GM23248 (cell line): ENCODE measurements around the gene EIF1. TPM values are rescaled to one million over a fixed set of nuclear protein-coding genes. Genes with fewer than 3 reads are reported as not detected.

ENCODE experiments used
- DNase-seq: peaks from one replicate; pipeline ENCODE4 v3.0.0-alpha.2; 2015
- H2AFZ ChIP-seq: fragments of 200-600 bp; sonication (generic); 2 replicates; pipeline ENCODE4 v1.6.1; 2016; ENCODE audit warnings: antibody characterized with exemption
- H3F3A ChIP-seq: fragments of 200-600 bp; sonication (generic); 2 replicates; pipeline ENCODE4 v1.6.1; 2016; ENCODE audit warnings: mild to moderate bottlenecking, antibody characterized with exemption, mixed run types; ENCODE audit not compliant: insufficient read depth
- H3K27ac ChIP-seq: fragments of 200-600 bp; sonication (generic); 2 replicates; pipeline ENCODE4 v1.5.1; 2016; ENCODE audit warnings: mild to moderate bottlenecking
- H3K27me3 ChIP-seq: fragments of 200-600 bp; sonication (generic); replicated peaks from 2 replicates; pipeline ENCODE4 v1.6.1; 2016; ENCODE audit warnings: mild to moderate bottlenecking; ENCODE audit not compliant: insufficient read depth
- H3K36me3 ChIP-seq: fragments of 200-600 bp; sonication (generic); 2 replicates; pipeline ENCODE4 v1.6.1; 2016; ENCODE audit warnings: low read depth, mild to moderate bottlenecking
- H3K4me1 ChIP-seq: fragments of 200-600 bp; sonication (generic); 2 replicates; pipeline ENCODE4 v1.6.1; 2016; ENCODE audit warnings: mild to moderate bottlenecking; ENCODE audit not compliant: insufficient read depth
- H3K4me2 ChIP-seq: fragments of 200-600 bp; sonication (generic); one replicate; pipeline ENCODE4 v1.6.1; 2016; ENCODE audit warnings: mild to moderate bottlenecking; ENCODE audit not compliant: unreplicated experiment
- H3K4me3 ChIP-seq: fragments of 200-600 bp; sonication (generic); 2 replicates; pipeline ENCODE4 v1.5.1; 2016; ENCODE audit warnings: mild to moderate bottlenecking
- H3K79me2 ChIP-seq: fragments of 200-600 bp; sonication (generic); 2 replicates; pipeline ENCODE4 v1.6.1; 2016; ENCODE audit warnings: mild to moderate bottlenecking; ENCODE audit not compliant: insufficient read depth
- H3K9ac ChIP-seq: fragments of 200-600 bp; sonication (generic); 2 replicates; pipeline ENCODE4 v1.6.1; 2016; ENCODE audit warnings: mild to moderate bottlenecking
- H3K9me2 ChIP-seq: fragments of 200-600 bp; sonication (generic); 2 replicates; pipeline ENCODE4 v1.6.1; 2016; ENCODE audit warnings: mixed run types, mild to moderate bottlenecking, moderate library complexity; ENCODE audit not compliant: insufficient read depth
- H3K9me3 ChIP-seq: fragments of 200-600 bp; sonication (generic); one replicate; pipeline ENCODE4 v1.6.1; 2017; ENCODE audit warnings: low read depth
- H4K20me1 ChIP-seq: fragments of 200-600 bp; sonication (generic); 2 replicates; pipeline ENCODE4 v1.6.0; 2016; ENCODE audit not compliant: insufficient read depth
- EZH2 ChIP-seq: fragments of 200-600 bp; sonication (generic); IDR thresholded peaks from 2 replicates; pipeline ENCODE4 v1.6.1; 2018; ENCODE audit warnings: antibody characterized with exemption, mild to moderate bottlenecking; ENCODE audit not compliant: insufficient read depth, poor library complexity, severe bottlenecking
- EZH2phosphoT487 ChIP-seq: fragments of 200-600 bp; sonication (generic); IDR thresholded peaks from 2 replicates; pipeline ENCODE4 v1.6.1; 2018; ENCODE audit warnings: antibody characterized with exemption, moderate library complexity, mild to moderate bottlenecking, low read depth; ENCODE audit not compliant: insufficient read depth
- WGBS, 2 experiments: methylation state at CpG; one replicate each; pipeline ENCODE4 v1.1.6; 2015 to 2017; ENCODE audit warnings: low lambda C conversion rate in 2 of 2, low coverage in 1 of 2; ENCODE audit errors: missing lambda C conversion rate in 2 of 2; 5-methylcytosine and 5-hydroxymethylcytosine counted together
- in situ Hi-C: fragments of 300-500 bp; cut with MboI; formaldehyde crosslinking; loops from 2 replicates; pipeline ENCODE4 v1.15.0; 2020
- polyA plus RNA-seq: library from polyadenylated mRNA; unstranded; fragments of >200 nt; fragmentation: Nextera tagmentation; extraction: Ambion mirVana; gene quantifications from 2 replicates; pipeline ENCODE4 v1.2.1, GENCODE V29; 2016
- total RNA-seq: library from RNA; depleted of rRNA; stranded (reverse); fragments of >200 nt; shearing (Covaris generic); gene quantifications from 2 replicates; pipeline ENCODE4 v1.2.3, GENCODE V29; 2014

The EIF1 gene
- total and polyA plus RNA-seq, 2 experiments from 2014 or later, result 98.1 to 1,585 TPM

- peak overlapping the region; percentile 100 for H3K9ac ChIP-seq
Measured at GRCh38 chr17:41691031-41691777, 2.5 kb downstream of the EIF1 start.

GRCh38 chr17:41692722-41693521 is 4.2 kb downstream of the EIF1 start:
- DNase-seq, result peak; percentile 19
- Histone ChIP-seq H3K36me3 (peaks cover 38% of the 10 kb centered on the region), H3K79me2 (peaks cover 23% of the 10 kb centered on the region), H3K9me3 (no peaks in the 10 kb centered on the region), H3K4me1 (peaks cover 16% of the 10 kb centered on the region), H3F3A (peaks cover 68% of the 10 kb centered on the region), H3K9ac (peak overlapping the region; percentile 100; the same call in 1 of the 2 replicates), H3K4me3 (no peak overlapping the region), H3K9me2 (no peaks in the 10 kb centered on the region), H3K27ac (peak overlapping the region; percentile 100), H3K27me3 (no peaks in the 10 kb centered on the region), H3K4me2 (no peak overlapping the region), H2AFZ (no peak overlapping the region), H4K20me1 (peaks cover 12% of the 10 kb centered on the region; the same call in 1 of the 2 replicates)
- in situ Hi-C loops, result no loop called here
- 91% methylated on average over 11 of the region's 11 CpGs for WGBS, 2 experiments
- TF ChIP-seq EZH2 (no peak), EZH2phosphoT487 (no peak)

More at GRCh38 chr17:41691031-41691777, 2.5 kb downstream of the EIF1 start:
- H2AFZ ChIP-seq, result no peak overlapping the region
- in situ Hi-C loops, result no loop called here
- no peaks in the 10 kb centered on the region for H3K9me2 ChIP-seq
- peaks cover 68% of the 10 kb centered on the region for H3F3A ChIP-seq
- peaks cover 12% of the 10 kb centered on the region; the same call in 1 of the 2 replicates for H4K20me1 ChIP-seq
- H3K4me1 ChIP-seq, result peaks cover 21% of the 10 kb centered on the region
- no peak for DNase-seq
- H3K27ac ChIP-seq, result peak overlapping the region; percentile 100
- peak overlapping the region; percentile 89 for H3K4me3 ChIP-seq
- WGBS, 2 experiments, result 83 to 85% methylated on average over 10 of the region's 10 CpGs
- H3K36me3 ChIP-seq, result peaks cover 38% of the 10 kb centered on the region
- H3K79me2 ChIP-seq, result peaks cover 23% of the 10 kb centered on the region
- H3K9me3 ChIP-seq, result no peaks in the 10 kb centered on the region
- H3K4me2 ChIP-seq, result peak overlapping the region; percentile 94
- no peaks in the 10 kb centered on the region for H3K27me3 ChIP-seq
- TF ChIP-seq EZH2 (no peak), EZH2phosphoT487 (no peak)

- peaks cover 29% of the 10 kb centered on the region for H3K36me3 ChIP-seq
- WGBS, 2 experiments, result 71 to 75% methylated on average over 7 of the region's 7 CpGs
Measured at GRCh38 chr17:41695134-41695661, 6.5 kb downstream of the EIF1 start.

More at GRCh38 chr17:41695134-41695661, 6.5 kb downstream of the EIF1 start:
- no peak overlapping the region for H3K4me2 ChIP-seq
- no peak for TF ChIP-seq EZH2phosphoT487
- TF ChIP-seq EZH2, result no peak
- H3K79me2 ChIP-seq, result peaks cover 15% of the 10 kb centered on the region
- H3K9me2 ChIP-seq, result no peaks in the 10 kb centered on the region
- H3K4me1 ChIP-seq, result peaks cover 15% of the 10 kb centered on the region
- H3K27me3 ChIP-seq, result no peaks in the 10 kb centered on the region
- no peaks in the 10 kb centered on the region for H3K9me3 ChIP-seq
- in situ Hi-C loops, result no loop called here
- no peak overlapping the region for H3K27ac ChIP-seq
- no peak overlapping the region for H3K4me3 ChIP-seq
- no peak for DNase-seq
- no peak overlapping the region for H3K9ac ChIP-seq
- no peak overlapping the region for H2AFZ ChIP-seq
- H4K20me1 ChIP-seq, result peaks cover 6% of the 10 kb centered on the region; the same call in 1 of the 2 replicates
- H3F3A ChIP-seq, result peaks cover 56% of the 10 kb centered on the region
